AG09309 (cell line): ENCODE measurements around the gene PRRT4.

Experiments
- DNase-seq: peaks from one replicate; pipeline ENCODE4 v3.0.0-alpha.2; 2010; ENCODE audit warnings: low read depth
- H3K4me3 ChIP-seq: 2 replicates; pipeline ENCODE4 v1.5.1; 2011; ENCODE audit warnings: mild to moderate bottlenecking, low read depth, low read length, moderate library complexity; ENCODE audit not compliant: control insufficient read depth
- CTCF ChIP-seq: IDR thresholded peaks from 2 replicates; pipeline ENCODE4 v1.5.1; 2011; ENCODE audit warnings: mild to moderate bottlenecking, low read depth, low read length, inconsistent platforms; ENCODE audit not compliant: insufficient read depth, control insufficient read depth; ENCODE audit errors: missing control alignments

PRRT4 gene

GRCh38 chr7:128389618-128390329, 28.3 kb upstream of the PRRT4 start:
- no peak for DNase-seq
- H3K4me3 ChIP-seq, result no peak overlapping the region
- TF ChIP-seq CTCF, result no peak

GRCh38 chr7:128389085-128389617, 27.7 kb upstream of the PRRT4 start:
- TF ChIP-seq CTCF, result no peak
- no peak overlapping the region for H3K4me3 ChIP-seq
- DNase-seq, result no peak

GRCh38 chr7:128388145-128388485, 26.6 kb upstream of the PRRT4 start:
- TF ChIP-seq CTCF, result no peak
- no peak overlapping the region for H3K4me3 ChIP-seq
- DNase-seq, result no peak

- DNase-seq, result no peak
- no peak overlapping the region for H3K4me3 ChIP-seq
- TF ChIP-seq CTCF, result peak; percentile 86
Measured at GRCh38 chr7:128387216-128388144, 26.0 kb upstream of the PRRT4 start.

GRCh38 chr7:128385988-128386925, 24.8 kb upstream of the PRRT4 start:
- no peak overlapping the region for H3K4me3 ChIP-seq
- DNase-seq, result no peak
- no peak for TF ChIP-seq CTCF

GRCh38 chr7:128384726-128385125, 23.2 kb upstream of the PRRT4 start:
- no peak for DNase-seq
- TF ChIP-seq CTCF, result no peak
- H3K4me3 ChIP-seq, result no peak overlapping the region
